Activated naive CD4-positive, alpha-beta T cell treated with anti-CD3 and anti-CD28 coated beads for 36 hours (primary cell): ENCODE results near the gene MAP3K19. TPM values are rescaled to one million over a fixed set of nuclear protein-coding genes. Genes with fewer than 3 reads are reported as not detected.
A peak's percentile ranks its signal among the peaks of the same experiment; 100 is the strongest.
"Not testable (repeated sequence)": the region's sequence is repeated elsewhere in the genome, so short reads cannot be mapped to it uniquely, and the experiment has no call there.

Experiments used
- CTCF ChIA-PET: fragments of 350-600 bp; sonication (Branson Sonifier 250); formaldehyde crosslinking; loops from one replicate; lab custom pipeline; 2021; ENCODE audit warnings: antibody characterized with exemption; lab: Charles Lee
- DNase-seq: peaks from one replicate; pipeline ENCODE4 v3.0.0-alpha.2; 2020
- H3K27ac Mint-ChIP-seq: one replicate; pipeline ENCODE4 v1.8.0; 2021; ENCODE audit warnings: mild to moderate bottlenecking, mixed read lengths
- H3K27me3 Mint-ChIP-seq: one replicate; pipeline ENCODE4 v1.8.0; 2021; ENCODE audit warnings: low read depth, mixed read lengths
- H3K36me3 Mint-ChIP-seq: one replicate; pipeline ENCODE4 v1.8.0; 2021; ENCODE audit warnings: low read depth, mixed read lengths
- H3K4me1 Mint-ChIP-seq: one replicate; pipeline ENCODE4 v1.8.0; 2021; ENCODE audit warnings: low read depth, mixed read lengths
- H3K4me3 Mint-ChIP-seq: one replicate; pipeline ENCODE4 v1.8.0; 2021; ENCODE audit warnings: mild to moderate bottlenecking, moderate library complexity, mixed read lengths
- H3K9me3 Mint-ChIP-seq: one replicate; pipeline ENCODE4 v1.8.0; 2021; ENCODE audit warnings: mixed read lengths
- intact Hi-C: fragments of 100-400 bp; cut with micrococcal nuclease; formaldehyde crosslinking; loops from one replicate; pipeline ENCODE4 v1.15.1; 2023
- total RNA-seq, 2 experiments: library from RNA; stranded (reverse); gene quantifications; one replicate each; pipeline ENCODE4 v1.2.3, GENCODE V29; 2021

The MAP3K19 gene
- total RNA-seq, 2 experiments from 2014 or later: not detected

- intact Hi-C loops: no loop called here
- no peak overlapping the region for H3K27ac Mint-ChIP-seq
- peaks cover 11% of the 10 kb centered on the region for H3K4me1 Mint-ChIP-seq
- H3K36me3 Mint-ChIP-seq: peaks cover 1% of the 10 kb centered on the region
- H3K9me3 Mint-ChIP-seq: no peaks in the 10 kb centered on the region
- DNase-seq: no peak
- CTCF ChIA-PET: interaction anchor here (1.1 kb wide), 1 partner anchor 42 kb away, joined by 4 read pairs; no protein-coding TSS in a partner anchor
- H3K4me3 Mint-ChIP-seq: no peak overlapping the region
- no peaks in the 10 kb centered on the region for H3K27me3 Mint-ChIP-seq
Observed at GRCh38 chr2:135048122-135048521, 875 bp upstream of the MAP3K19 start.

GRCh38 chr2:135043345-135043744, 3.9 kb downstream of the MAP3K19 start:
- intact Hi-C loops: no loop called here
- CTCF ChIA-PET: interaction anchor here (0.6 to 1.6 kb wide), 5 partner anchors 8 to 477 kb away, joined by 3 to 5 read pairs (median 4); no protein-coding TSS in a partner anchor
- H3K27ac Mint-ChIP-seq: no peak overlapping the region
- no peaks in the 10 kb centered on the region for H3K27me3 Mint-ChIP-seq
- H3K36me3 Mint-ChIP-seq: no peaks in the 10 kb centered on the region
- H3K4me1 Mint-ChIP-seq: no peaks in the 10 kb centered on the region
- peak; percentile 49 for DNase-seq
- H3K9me3 Mint-ChIP-seq: no peaks in the 10 kb centered on the region
- H3K4me3 Mint-ChIP-seq: no peak overlapping the region

GRCh38 chr2:135037831-135038230, 9.4 kb downstream of the MAP3K19 start:
- DNase-seq: no peak
- CTCF ChIA-PET: interaction anchor here (1.0 to 1.5 kb wide), 2 partner anchors 14 to 34 kb away, joined by 3 to 6 read pairs; partner anchors contain the start of gene RAB3GAP1
- Mint-ChIP-seq H3K4me1 (no peaks in the 10 kb centered on the region), H3K27ac (no peak overlapping the region), H3K36me3 (no peaks in the 10 kb centered on the region), H3K9me3 (no peaks in the 10 kb centered on the region), H3K4me3 (no peak overlapping the region), H3K27me3 (no peaks in the 10 kb centered on the region)
- intact Hi-C loops: no loop called here

GRCh38 chr2:135033216-135033615, 14.0 kb downstream of the MAP3K19 start:
- H3K9me3 Mint-ChIP-seq, CTCF ChIA-PET, H3K27ac Mint-ChIP-seq, H3K27me3 Mint-ChIP-seq, DNase-seq, intact Hi-C loops, H3K36me3 Mint-ChIP-seq, H3K4me1 Mint-ChIP-seq, H3K4me3 Mint-ChIP-seq: not testable (repeated sequence)

- CTCF ChIA-PET: interaction anchor here (0.6 kb wide), 2 partner anchors 27 to 85 kb away, joined by 3 to 4 read pairs; no protein-coding TSS in a partner anchor
- intact Hi-C loops: no loop called here
- H3K4me3 Mint-ChIP-seq: no peak overlapping the region
- H3K27ac Mint-ChIP-seq: no peak overlapping the region
- peak; percentile 14 for DNase-seq
- no peaks in the 10 kb centered on the region for H3K27me3 Mint-ChIP-seq
- no peaks in the 10 kb centered on the region for H3K4me1 Mint-ChIP-seq
- H3K36me3 Mint-ChIP-seq: no peaks in the 10 kb centered on the region
- no peaks in the 10 kb centered on the region for H3K9me3 Mint-ChIP-seq
Observed at GRCh38 chr2:135030826-135031225, 16.4 kb downstream of the MAP3K19 start.

GRCh38 chr2:135029481-135030134, 17.6 kb downstream of the MAP3K19 start:
- no peaks in the 10 kb centered on the region for H3K4me1 Mint-ChIP-seq
- no peaks in the 10 kb centered on the region for H3K9me3 Mint-ChIP-seq
- CTCF ChIA-PET: no interaction called here
- intact Hi-C loops: no loop called here
- H3K27me3 Mint-ChIP-seq: no peaks in the 10 kb centered on the region
- no peak for DNase-seq
- H3K4me3 Mint-ChIP-seq: no peak overlapping the region
- no peaks in the 10 kb centered on the region for H3K36me3 Mint-ChIP-seq
- no peak overlapping the region for H3K27ac Mint-ChIP-seq

- H3K9me3 Mint-ChIP-seq: peaks cover 7% of the 10 kb centered on the region
- H3K36me3 Mint-ChIP-seq: no peaks in the 10 kb centered on the region
- H3K27me3 Mint-ChIP-seq: no peaks in the 10 kb centered on the region
- no peak overlapping the region for H3K4me3 Mint-ChIP-seq
- CTCF ChIA-PET: interaction anchor here (1.1 to 1.3 kb wide), 2 partner anchors 20 to 28 kb away, joined by 3 read pairs; partner anchors contain the start of gene RAB3GAP1
- H3K4me1 Mint-ChIP-seq: peaks cover 21% of the 10 kb centered on the region
- intact Hi-C loops: no loop called here
- no peak overlapping the region for H3K27ac Mint-ChIP-seq
- no peak for DNase-seq
Observed at GRCh38 chr2:135023886-135024485, 23.3 kb downstream of the MAP3K19 start.

GRCh38 chr2:135022952-135023880, 24.0 kb downstream of the MAP3K19 start:
- Mint-ChIP-seq H3K36me3 (no peaks in the 10 kb centered on the region), H3K4me3 (no peak overlapping the region), H3K27ac (no peak overlapping the region), H3K9me3 (peaks cover 7% of the 10 kb centered on the region), H3K4me1 (peaks cover 21% of the 10 kb centered on the region), H3K27me3 (no peaks in the 10 kb centered on the region)
- DNase-seq: no peak
- intact Hi-C loops: no loop called here
- CTCF ChIA-PET: interaction anchor here (1.1 kb wide), 1 partner anchor 29 kb away, joined by 3 read pairs; the partner anchor contains the start of gene RAB3GAP1

- CTCF ChIA-PET: interaction anchor here (1.3 kb wide), 1 partner anchor 18 kb away, joined by 5 read pairs; no protein-coding TSS in a partner anchor
- intact Hi-C loops: no loop called here
- no peaks in the 10 kb centered on the region for H3K36me3 Mint-ChIP-seq
- no peak for DNase-seq
- peaks cover 7% of the 10 kb centered on the region for H3K9me3 Mint-ChIP-seq
- no peak overlapping the region for H3K4me3 Mint-ChIP-seq
- H3K27me3 Mint-ChIP-seq: no peaks in the 10 kb centered on the region
- no peak overlapping the region for H3K27ac Mint-ChIP-seq
- peaks cover 21% of the 10 kb centered on the region for H3K4me1 Mint-ChIP-seq
Observed at GRCh38 chr2:135021618-135022017, 25.6 kb downstream of the MAP3K19 start.

- no peak overlapping the region for H3K4me3 Mint-ChIP-seq
- DNase-seq: no peak
- CTCF ChIA-PET: no interaction called here
- intact Hi-C loops: no loop called here
- H3K4me1 Mint-ChIP-seq: peaks cover 4% of the 10 kb centered on the region
- H3K9me3 Mint-ChIP-seq: peaks cover 3% of the 10 kb centered on the region
- no peak overlapping the region for H3K27ac Mint-ChIP-seq
- H3K27me3 Mint-ChIP-seq: no peaks in the 10 kb centered on the region
- no peaks in the 10 kb centered on the region for H3K36me3 Mint-ChIP-seq
Observed at GRCh38 chr2:135011633-135012032, 35.6 kb downstream of the MAP3K19 start.

GRCh38 chr2:135010200-135010942, 36.9 kb downstream of the MAP3K19 start:
- H3K9me3 Mint-ChIP-seq: no peaks in the 10 kb centered on the region
- peaks cover 2% of the 10 kb centered on the region for H3K27me3 Mint-ChIP-seq
- peaks cover 4% of the 10 kb centered on the region for H3K4me1 Mint-ChIP-seq
- DNase-seq: no peak
- intact Hi-C loops: no loop called here
- no peak overlapping the region for H3K4me3 Mint-ChIP-seq
- no peaks in the 10 kb centered on the region for H3K36me3 Mint-ChIP-seq
- H3K27ac Mint-ChIP-seq: no peak overlapping the region
- CTCF ChIA-PET: interaction anchor here (0.6 to 1.1 kb wide), 5 partner anchors 218 to 741 kb away, joined by 3 to 9 read pairs (median 4); no protein-coding TSS in a partner anchor
